Endothelial cell of umbilical vein (primary cell): ENCODE results near the gene TMEM191C. TPM values are rescaled to one million over a fixed set of nuclear protein-coding genes. Genes with fewer than 3 reads are reported as not detected.
"Not testable (repeated sequence)": the region's sequence is repeated elsewhere in the genome, so short reads cannot be mapped to it uniquely, and the experiment has no call there.

Experiments used
- BruUV-seq: library from RNA; stranded (reverse); fragments of 400-500 nt; replicated peaks from 2 replicates; lab custom pipeline; 2021; lab: Mats Ljungman, UMichigan
- CTCF ChIA-PET: fragments of 300-600, 350-600 bp; sonication (Branson Sonifier 250); formaldehyde crosslinking; loops from one replicate; lab custom pipeline; 2021; ENCODE audit warnings: antibody characterized with exemption, inconsistent platforms; lab: Charles Lee
- POLR2A ChIA-PET: fragments of 300-600, 350-600 bp; sonication (Branson Sonifier 250); formaldehyde crosslinking; loops from one replicate; lab custom pipeline; 2021; ENCODE audit warnings: antibody characterized with exemption, inconsistent platforms; lab: Charles Lee
- DNase-seq: peaks from one replicate; pipeline ENCODE4 v3.0.0-alpha.2; 2011; ENCODE audit warnings: low read depth, low spot score
- FAIRE-seq: peaks from 2 replicates; lab custom pipeline; 2011; peaks lifted over from hg19 to GRCh38; lab: Jason Lieb, UNC
- H2AFZ ChIP-seq: 2 replicates; pipeline ENCODE4 v1.6.0; 2012; ENCODE audit warnings: low read depth, low read length, control low read depth, inconsistent platforms
- H3K27ac ChIP-seq: 2 replicates; pipeline ENCODE4 v1.5.1; 2011; ENCODE audit warnings: low read depth, mild to moderate bottlenecking, control low read depth, low read length, moderate library complexity; ENCODE audit not compliant: insufficient read depth
- H3K27me3 ChIP-seq, 2 experiments: 2 replicates each; pipeline versions ENCODE4 v1.6.0 to v1.6.1; 2011; ENCODE audit warnings: low read length in 2 of 2, mixed read lengths in 1 of 2; ENCODE audit not compliant: control insufficient read depth in 2 of 2, insufficient read depth in 2 of 2
- H3K36me3 ChIP-seq, 2 experiments: 2 replicates in 1 of 2; 3 replicates in 1 of 2; pipeline ENCODE4 v1.5.1; 2011; ENCODE audit warnings: low read length in 2 of 2, mild to moderate bottlenecking in 1 of 2, moderate library complexity in 1 of 2; ENCODE audit not compliant: control insufficient read depth in 2 of 2, insufficient read depth in 2 of 2; ENCODE audit errors: extremely low read depth in 1 of 2
- H3K4me1 ChIP-seq: 3 replicates; pipeline ENCODE4 v1.5.1; 2011; ENCODE audit warnings: mild to moderate bottlenecking, low read length; ENCODE audit not compliant: control insufficient read depth, insufficient read depth; ENCODE audit errors: extremely low read depth
- H3K4me2 ChIP-seq: 2 replicates; pipeline ENCODE4 v1.6.1; 2011; ENCODE audit warnings: low read length, control low read depth, mixed read lengths; ENCODE audit not compliant: insufficient read depth
- H3K4me3 ChIP-seq, 3 experiments: fragments of 200-600 bp in 1 of 3; sonication (generic), shearing (Covaris generic) in 1 of 3; replicated peaks in 1 of 3; 2 replicates each; pipeline ENCODE4 v1.5.1; 2011 to 2016; ENCODE audit warnings: control low read depth in 3 of 3, low read length in 3 of 3, mild to moderate bottlenecking in 2 of 3, inconsistent platforms in 1 of 3, low read depth in 1 of 3, moderate library complexity in 1 of 3; ENCODE audit not compliant: insufficient read depth in 1 of 3
- H3K79me2 ChIP-seq: 2 replicates; pipeline ENCODE4 v1.6.0; 2012; ENCODE audit warnings: low read length, inconsistent platforms; ENCODE audit not compliant: control insufficient read depth, insufficient read depth
- H3K9ac ChIP-seq: replicated peaks from 2 replicates; pipeline ENCODE3; 2011; ENCODE audit warnings: low read length, control low read depth; ENCODE audit not compliant: insufficient read depth; ENCODE audit errors: extremely low read depth
- H3K9me1 ChIP-seq: replicated peaks from 3 replicates; pipeline ENCODE4 v1.6.0; 2011; ENCODE audit warnings: mild to moderate bottlenecking, low read length; ENCODE audit not compliant: control insufficient read depth, insufficient read depth; ENCODE audit errors: extremely low read depth
- H3K9me3 ChIP-seq: replicated peaks from 2 replicates; pipeline ENCODE4 v1.5.1; 2012; ENCODE audit warnings: low read length, inconsistent platforms; ENCODE audit not compliant: control insufficient read depth, insufficient read depth
- H4K20me1 ChIP-seq: replicated peaks from 2 replicates; pipeline ENCODE3; 2011; ENCODE audit warnings: mild to moderate bottlenecking, low read length; ENCODE audit not compliant: control insufficient read depth, insufficient read depth; ENCODE audit errors: extremely low read depth
- dilution Hi-C: fragments of 300-500 bp; cut with MboI; formaldehyde crosslinking; loops from one replicate; pipeline ENCODE4 v1.15.0; 2019; ENCODE audit warnings: low sequenced_read_pairs; ENCODE audit not compliant: extremely low pct_ligation_motif_present
- intact Hi-C: fragments of 100-400 bp; cut with micrococcal nuclease; formaldehyde crosslinking; loops from one replicate; pipeline ENCODE4 v1.10.0; 2022
- polyA plus RNA-seq, 4 experiments: library from polyadenylated mRNA; depleted of rRNA in 3 of 4; stranded (reverse) in 3 of 4; unstranded in 1 of 4; fragments of >200 nt; gene quantifications; 2 replicates each; pipeline versions ENCODE4 v1.2.1 to v1.2.3, GENCODE V29; 2011 to 2012; ENCODE audit warnings: missing spikeins in 1 of 4
- total RNA-seq: library from RNA; stranded (reverse); gene quantifications from 2 replicates; pipeline ENCODE4 v1.2.3, GENCODE V29; 2021

The TMEM191C gene
- total and polyA plus RNA-seq, 2 donors (not counting 3 experiments of a cell fraction or from before 2014, with no cell fraction given): 0.47 to 1.2 TPM

- H3K4me2 ChIP-seq, dilution Hi-C loops, H3K79me2 ChIP-seq, POLR2A ChIA-PET, H3K4me1 ChIP-seq, H3K36me3 ChIP-seq, H3K4me3 ChIP-seq, intact Hi-C loops, FAIRE-seq, H3K27ac ChIP-seq, H3K9me1 ChIP-seq, CTCF ChIA-PET, H3K9me3 ChIP-seq, H2AFZ ChIP-seq, DNase-seq, H3K27me3 ChIP-seq, BruUV-seq, H3K9ac ChIP-seq, H4K20me1 ChIP-seq: not testable (repeated sequence)
Measured at GRCh38 chr22:21420180-21420763, 46.9 kb upstream of the TMEM191C start.

DNA sequence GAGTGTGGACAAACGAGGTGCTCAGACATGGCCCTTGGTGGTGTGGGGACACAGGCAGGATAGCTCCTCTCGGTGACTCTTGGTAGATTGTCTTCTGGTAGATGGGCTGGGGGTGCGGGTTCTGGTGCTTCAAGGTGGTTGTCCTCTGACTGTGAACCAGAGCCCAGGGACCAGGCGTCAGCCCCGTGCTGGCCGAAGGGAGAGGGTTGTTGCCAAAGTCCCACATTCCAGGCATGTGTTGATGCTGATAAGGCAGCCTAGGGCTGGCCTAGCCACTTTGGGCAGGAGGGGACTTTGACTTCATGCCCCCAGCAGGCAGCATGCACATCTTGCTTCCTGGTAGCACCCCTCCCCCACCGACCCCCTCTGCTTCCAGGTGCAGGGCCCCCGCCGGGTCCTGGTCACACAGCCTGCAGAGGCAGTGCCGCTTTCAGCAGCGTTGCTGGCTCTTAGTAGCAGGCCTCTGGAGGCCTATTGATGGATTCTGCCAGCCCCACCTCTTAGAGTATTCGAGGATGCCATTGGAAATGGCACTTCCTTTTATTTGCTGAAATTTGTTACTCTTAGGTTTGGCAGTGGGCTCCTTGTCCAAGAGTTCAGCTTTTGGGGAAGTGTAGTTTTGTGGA, 43.0 kb upstream of the TMEM191C start:
- H3K9ac ChIP-seq, H3K9me3 ChIP-seq, dilution Hi-C loops, H3K4me2 ChIP-seq, H3K9me1 ChIP-seq, intact Hi-C loops, FAIRE-seq, H3K4me1 ChIP-seq, H2AFZ ChIP-seq, H3K27ac ChIP-seq, H3K27me3 ChIP-seq, DNase-seq, POLR2A ChIA-PET, H3K36me3 ChIP-seq, BruUV-seq, CTCF ChIA-PET, H3K79me2 ChIP-seq, H4K20me1 ChIP-seq, H3K4me3 ChIP-seq: not testable (repeated sequence)

- H3K4me3 ChIP-seq, POLR2A ChIA-PET, H3K27me3 ChIP-seq, H3K4me2 ChIP-seq, H2AFZ ChIP-seq, H4K20me1 ChIP-seq, dilution Hi-C loops, H3K36me3 ChIP-seq, FAIRE-seq, BruUV-seq, H3K9me1 ChIP-seq, H3K9ac ChIP-seq, H3K9me3 ChIP-seq, CTCF ChIA-PET, H3K27ac ChIP-seq, DNase-seq, H3K4me1 ChIP-seq, H3K79me2 ChIP-seq, intact Hi-C loops: not testable (repeated sequence)
Measured at GRCh38 chr22:21434378-21435233, 32.6 kb upstream of the TMEM191C start.
